Activated CD8-positive, alpha-beta memory T cell treated with anti-CD3 and anti-CD28 coated beads for 1 hour (primary cell): Measurements from ENCODE around the gene ECEL1.

ENCODE experiments used
- DNase-seq, 2 donors: peaks; one replicate each; pipeline ENCODE4 v3.0.0-alpha.2; 2020; ENCODE audit warnings: low read depth in 1 of 2; ENCODE audit errors: extremely low read depth in 1 of 2

Gene ECEL1

GRCh38 chr2:232523682-232524597 lies 36.3 kb upstream of the ECEL1 start:
- no peak for DNase-seq

GRCh38 chr2:232523402-232523681 lies 35.7 kb upstream of the ECEL1 start:
- DNase-seq = no peak

- DNase-seq = no peak
Measured at GRCh38 chr2:232522623-232523401, 35.2 kb upstream of the ECEL1 start.

DNA sequence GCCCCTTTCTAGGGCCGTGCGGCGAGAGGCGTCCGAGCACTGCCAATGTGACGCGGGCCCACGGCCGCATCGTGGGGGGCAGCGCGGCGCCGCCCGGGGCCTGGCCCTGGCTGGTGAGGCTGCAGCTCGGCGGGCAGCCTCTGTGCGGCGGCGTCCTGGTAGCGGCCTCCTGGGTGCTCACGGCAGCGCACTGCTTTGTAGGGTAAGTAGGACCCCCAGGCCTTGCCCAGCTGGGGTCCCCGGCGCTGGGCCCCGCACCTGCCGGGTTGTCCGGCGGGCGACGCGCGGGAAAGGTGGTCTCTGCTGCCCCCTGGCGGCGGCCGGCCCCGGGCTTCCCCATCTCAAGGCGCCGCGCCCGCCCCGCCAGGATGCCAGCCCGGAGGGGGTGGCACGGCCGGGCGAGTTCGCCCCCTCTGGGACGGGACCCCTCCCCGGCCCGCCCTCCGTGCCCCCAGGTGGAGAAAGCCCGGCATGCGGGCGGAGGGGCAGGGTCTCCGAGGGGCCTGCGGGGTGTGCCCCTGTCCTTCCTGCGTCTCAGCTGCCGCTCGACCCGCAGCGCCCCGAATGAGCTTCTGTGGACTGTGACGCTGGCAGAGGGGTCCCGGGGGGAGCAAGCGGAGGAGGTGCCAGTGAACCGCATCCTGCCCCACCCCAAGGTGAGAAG lies 34.5 kb upstream of the ECEL1 start:
- DNase-seq = peak in 1 of 2 donors; percentile 66

GRCh38 chr2:232521098-232521497 lies 33.5 kb upstream of the ECEL1 start:
- no peak for DNase-seq

DNA sequence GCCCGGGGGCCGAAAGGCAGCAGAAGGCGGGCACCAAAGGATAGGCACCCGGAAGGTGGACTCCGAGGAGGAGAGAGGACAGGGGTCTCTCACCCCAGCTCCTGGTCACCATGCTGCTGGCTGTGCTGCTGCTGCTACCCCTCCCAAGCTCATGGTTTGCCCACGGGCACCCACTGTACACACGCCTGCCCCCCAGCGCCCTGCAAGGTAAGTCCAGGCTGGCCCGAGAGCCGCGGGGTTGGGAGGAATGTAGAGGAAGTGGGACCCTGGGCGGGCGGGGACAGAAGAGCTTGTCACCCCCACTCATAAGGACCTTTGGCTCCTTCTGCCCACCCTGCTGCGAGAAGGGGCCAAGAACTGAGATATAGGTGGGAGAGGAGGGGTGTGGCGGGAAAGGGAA lies 32.9 kb upstream of the ECEL1 start:
- no peak for DNase-seq

GRCh38 chr2:232519581-232520438 lies 32.2 kb upstream of the ECEL1 start, which contains the start of gene PRSS56:
TSS of gene PRSS56 (plus strand) at chr2:232520388. CDS start at chr2:232520599, 211 bp downstream.
- no peak for DNase-seq

DNA sequence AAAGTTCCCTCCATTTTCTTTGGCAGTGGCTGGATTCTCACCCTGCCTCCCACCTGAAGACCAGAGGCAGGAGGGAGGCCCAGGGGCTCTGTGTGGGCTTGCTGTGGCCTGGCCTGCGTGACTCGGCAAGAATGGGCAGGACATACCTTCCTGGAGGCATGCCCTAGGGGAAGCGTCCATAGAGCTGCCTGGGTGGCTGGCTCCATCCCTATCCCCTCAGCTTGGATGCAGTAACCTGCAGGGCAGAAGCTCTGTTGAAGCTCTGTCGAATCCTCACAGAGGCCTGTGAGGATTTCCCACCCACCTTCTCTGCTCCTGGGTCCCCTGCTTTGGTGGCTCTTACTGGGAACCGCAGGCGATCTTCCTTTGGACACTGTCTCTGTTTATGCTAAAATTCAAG lies 31.2 kb upstream of the ECEL1 start:
- DNase-seq = no peak

DNA sequence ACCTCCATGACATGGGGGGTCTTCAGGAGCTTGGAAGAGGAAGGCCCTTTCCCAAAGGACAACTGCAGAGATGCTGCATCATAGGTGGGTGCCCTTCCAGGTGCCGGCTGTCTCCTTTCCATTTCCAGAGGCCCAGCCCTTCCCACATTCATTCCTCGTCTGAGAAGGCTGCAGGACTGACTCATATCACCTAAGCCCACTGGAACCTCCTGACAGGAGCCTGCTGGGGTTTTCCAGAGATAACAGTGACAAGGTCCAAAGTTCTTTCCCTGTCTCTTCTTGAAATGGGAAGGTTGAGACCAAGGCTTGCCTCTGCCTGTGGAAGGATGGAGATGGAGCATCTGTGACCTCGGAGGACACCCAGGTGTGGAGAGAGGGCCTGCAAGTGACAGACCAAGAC lies 28.9 kb upstream of the ECEL1 start:
- no peak for DNase-seq

GRCh38 chr2:232515639-232516038 lies 28.0 kb upstream of the ECEL1 start:
- no peak for DNase-seq

- DNase-seq = no peak
Measured at GRCh38 chr2:232513353-232513752, 25.7 kb upstream of the ECEL1 start.

- DNase-seq = no peak
Measured at GRCh38 chr2:232512602-232513001, 25.0 kb upstream of the ECEL1 start.

DNA sequence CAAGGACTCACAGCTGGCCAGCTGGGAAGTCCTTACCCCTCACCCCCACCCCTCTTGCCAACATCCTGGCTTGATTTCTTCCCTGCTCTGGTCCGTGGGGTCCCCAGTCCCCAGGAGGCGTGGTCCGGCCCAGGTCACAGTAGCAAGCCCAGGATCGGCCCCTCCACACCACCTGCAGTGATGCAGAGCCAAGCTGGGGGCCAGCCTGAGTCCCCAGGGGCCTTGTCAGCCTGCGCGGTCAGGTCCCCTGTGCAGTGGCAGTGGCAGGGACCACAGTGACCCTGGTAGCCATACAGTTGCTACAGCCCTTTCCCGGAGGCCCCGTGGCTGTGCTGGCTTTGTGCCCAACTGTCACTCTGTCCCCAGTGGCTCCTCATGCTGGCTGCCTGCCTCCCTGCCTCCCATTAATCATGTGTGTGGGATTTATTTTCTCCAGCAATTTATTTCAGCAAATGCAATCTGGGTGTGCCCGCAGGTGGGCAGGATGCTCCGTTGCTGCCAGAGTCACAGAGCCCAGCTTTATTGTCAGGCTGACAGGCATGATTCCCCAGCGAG lies 23.8 kb upstream of the ECEL1 start:
- no peak for DNase-seq

DNA sequence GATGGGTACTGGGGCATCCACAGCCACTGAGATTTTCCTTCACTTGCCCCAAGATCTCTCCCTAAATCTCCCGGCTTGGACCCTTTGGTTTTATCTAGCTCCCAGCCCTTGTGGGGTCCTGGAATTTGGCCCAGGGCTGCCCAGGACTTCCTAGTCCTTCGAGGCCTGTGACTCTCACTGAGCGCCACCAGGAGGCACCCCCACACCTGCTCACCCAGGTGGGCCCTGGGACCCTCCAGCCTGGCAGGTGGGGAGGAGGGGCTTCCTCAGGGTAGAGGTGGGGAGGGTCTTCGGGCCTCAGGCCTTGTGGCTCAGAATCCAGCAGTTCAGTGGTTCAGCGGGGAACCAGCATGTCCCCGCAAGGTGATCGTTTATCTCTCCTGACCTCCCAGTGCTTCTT lies 20.6 kb upstream of the ECEL1 start:
- DNase-seq = no peak

GRCh38 chr2:232506709-232507108 lies 19.1 kb upstream of the ECEL1 start:
- no peak for DNase-seq

GRCh38 chr2:232505856-232506255 lies 18.2 kb upstream of the ECEL1 start:
- DNase-seq = no peak

DNA sequence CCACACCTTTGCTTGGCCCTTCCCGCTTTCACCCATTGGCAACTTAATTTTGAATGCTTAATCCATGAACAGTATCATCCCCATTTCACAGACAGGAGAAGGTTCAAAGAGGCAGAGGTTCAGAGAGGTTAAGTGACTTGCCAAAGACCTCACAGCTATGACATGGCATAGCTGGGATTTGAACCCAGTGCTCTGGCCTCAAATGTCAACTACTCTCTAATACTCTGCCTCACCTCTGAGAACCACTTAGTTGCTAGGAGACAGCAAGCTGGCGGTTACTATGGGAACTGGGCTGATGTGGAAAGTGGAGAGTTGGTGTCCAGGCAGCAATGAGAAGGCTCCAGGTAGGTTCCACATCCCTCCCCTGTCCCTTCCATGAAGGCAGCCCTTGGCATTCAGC lies 16.8 kb upstream of the ECEL1 start:
- DNase-seq = no peak

GRCh38 chr2:232503809-232504323 lies 16.2 kb upstream of the ECEL1 start:
- no peak for DNase-seq

DNA sequence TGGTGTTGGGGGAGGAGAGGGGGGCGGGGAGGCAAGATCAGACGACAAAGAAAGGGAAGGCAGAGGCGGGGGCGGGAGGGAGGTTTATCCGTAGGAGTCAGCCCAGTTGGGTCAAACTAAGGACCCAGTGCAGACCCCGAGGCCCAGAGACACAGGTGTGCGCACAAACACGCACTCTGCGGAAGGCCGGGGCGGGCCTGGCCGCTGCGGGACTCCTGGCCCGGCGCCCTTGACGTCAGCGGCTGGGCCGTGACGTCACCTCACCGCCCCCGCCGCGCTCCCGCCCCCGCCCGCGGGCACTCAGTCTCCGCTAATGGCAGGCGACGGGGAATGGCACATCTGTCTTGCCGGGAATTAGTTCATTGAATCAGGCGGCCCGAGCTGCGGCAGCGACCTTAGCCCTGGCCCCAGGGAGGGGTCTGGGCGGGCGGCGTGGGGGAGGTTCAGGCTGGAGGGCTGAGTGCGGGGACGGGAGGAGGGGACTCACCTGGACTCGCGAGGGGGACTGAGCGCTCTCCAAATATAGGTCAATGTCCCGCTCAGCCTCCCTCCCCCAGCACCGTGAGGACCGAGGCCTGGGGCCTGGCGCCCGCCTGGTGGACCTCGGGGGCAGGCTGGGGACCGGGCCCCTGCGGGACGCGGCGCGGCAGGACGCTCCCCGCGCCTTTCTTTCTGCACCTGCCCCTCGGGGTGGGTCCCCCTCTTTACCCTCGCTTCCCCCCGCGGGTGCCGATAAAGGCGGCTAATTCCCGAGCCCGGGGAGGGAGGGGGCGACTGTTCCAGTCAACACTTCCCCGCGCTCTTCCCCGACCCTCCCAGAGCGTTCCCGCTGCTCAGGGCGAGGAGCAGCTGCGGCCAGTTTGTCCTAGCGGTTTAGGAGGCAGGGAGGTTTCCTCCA lies 15.5 kb upstream of the ECEL1 start:
- DNase-seq = peak; percentile 17 to 27
